ENCODE measurements around the gene SACS. TPM values are rescaled to one million over a fixed set of nuclear protein-coding genes. Genes with fewer than 3 reads are reported as not detected.
"Not testable (repeated sequence)": the region's sequence is repeated elsewhere in the genome, so short reads cannot be mapped to it uniquely, and the experiment has no call there.

Gene SACS
- total and polyA plus RNA-seq, 5 donors = 4.8 to 23.5 (median 15.0) TPM

GRCh38 chr13:23411220-23411619 lies 22.3 kb downstream of the SACS start:
- DNase-seq (no peak), ATAC-seq (no peak)
- Histone ChIP-seq H3K27ac (ENCODE audit: low read length) (no peak overlapping the region), H3K4me1 (ENCODE audit: control insufficient read depth, insufficient read depth, low read length) (no peaks in the 10 kb centered on the region), H3K27me3 (ENCODE audit: control insufficient read depth, insufficient read depth) (no peaks in the 10 kb centered on the region), H3K9me3 (ENCODE audit: control insufficient read depth, low read length) (no peaks in the 10 kb centered on the region), H3K4me3 (ENCODE audit: low read length) (no peak overlapping the region)
- 56% methylated on average over 4 of the region's 4 CpGs for WGBS
- intact Hi-C loops (cut with DNase I) = no loop called here

- ATAC-seq (no peak), DNase-seq (no peak)
- H3K9me3 ChIP-seq (ENCODE audit: control insufficient read depth, low read length) = no peaks in the 10 kb centered on the region
- intact Hi-C loops (cut with DNase I) = no loop called here
- H3K27me3 ChIP-seq (ENCODE audit: control insufficient read depth, insufficient read depth) = no peaks in the 10 kb centered on the region
- H3K4me3 ChIP-seq (ENCODE audit: low read length) = no peak overlapping the region
- no peaks in the 10 kb centered on the region for H3K4me1 ChIP-seq (ENCODE audit: control insufficient read depth, insufficient read depth, low read length)
- no peak overlapping the region for H3K27ac ChIP-seq (ENCODE audit: low read length)
- 87% methylated on average over 5 of the region's 5 CpGs for WGBS
These were observed 25.5 kb downstream of the SACS start for GRCh38 chr13:23408026-23408425.

- H3K4me3 ChIP-seq (ENCODE audit: low read length); H3K9me3 ChIP-seq (ENCODE audit: control insufficient read depth, low read length); H3K27me3 ChIP-seq (ENCODE audit: control insufficient read depth, insufficient read depth); DNase-seq; ATAC-seq; H3K27ac ChIP-seq (ENCODE audit: low read length); intact Hi-C loops (cut with DNase I); H3K4me1 ChIP-seq (ENCODE audit: control insufficient read depth, insufficient read depth, low read length): not testable (repeated sequence)
- 93% methylated on average over 2 of the region's 2 CpGs for WGBS
These were observed 32.3 kb downstream of the SACS start for GRCh38 chr13:23401156-23401555.

- ATAC-seq (no peak), DNase-seq (no peak)
- Histone ChIP-seq H3K9me3 (ENCODE audit: control insufficient read depth, low read length) (no peaks in the 10 kb centered on the region), H3K27me3 (ENCODE audit: control insufficient read depth, insufficient read depth) (no peaks in the 10 kb centered on the region), H3K27ac (ENCODE audit: low read length) (no peak overlapping the region), H3K4me1 (ENCODE audit: control insufficient read depth, insufficient read depth, low read length) (no peaks in the 10 kb centered on the region), H3K4me3 (ENCODE audit: low read length) (no peak overlapping the region)
- 86% methylated on average over 6 of the region's 6 CpGs for WGBS
- intact Hi-C loops (cut with DNase I) = no loop called here
These were observed 34.2 kb downstream of the SACS start for GRCh38 chr13:23399347-23399746.

- DNase-seq (no peak), ATAC-seq (no peak)
- Histone ChIP-seq H3K4me1 (ENCODE audit: control insufficient read depth, insufficient read depth, low read length) (no peaks in the 10 kb centered on the region), H3K27ac (ENCODE audit: low read length) (no peak overlapping the region), H3K4me3 (ENCODE audit: low read length) (no peak overlapping the region), H3K27me3 (ENCODE audit: control insufficient read depth, insufficient read depth) (no peaks in the 10 kb centered on the region), H3K9me3 (ENCODE audit: control insufficient read depth, low read length) (no peaks in the 10 kb centered on the region)
- 89% methylated on average over 4 of the region's 4 CpGs for whole genome bisulfite sequencing
- intact Hi-C loops (cut with DNase I) = no loop called here
These were observed 38.7 kb downstream of the SACS start for GRCh38 chr13:23394821-23395220.

- intact Hi-C loops (cut with DNase I) = no loop called here
- H3K27me3 ChIP-seq (ENCODE audit: control insufficient read depth, insufficient read depth) = no peaks in the 10 kb centered on the region
- 82% methylated on average over 9 of the region's 9 CpGs for WGBS
- H3K9me3 ChIP-seq (ENCODE audit: control insufficient read depth, low read length) = no peaks in the 10 kb centered on the region
- no peak overlapping the region for H3K4me3 ChIP-seq (ENCODE audit: low read length)
- DNase-seq (no peak), ATAC-seq (peak in 1 of 2 donors; percentile 23)
- no peak overlapping the region for H3K27ac ChIP-seq (ENCODE audit: low read length)
- no peaks in the 10 kb centered on the region for H3K4me1 ChIP-seq (ENCODE audit: control insufficient read depth, insufficient read depth, low read length)
These were observed 40.4 kb downstream of the SACS start for GRCh38 chr13:23392925-23393645.

- H3K4me3 ChIP-seq (ENCODE audit: low read length) = no peak overlapping the region
- H3K4me1 ChIP-seq (ENCODE audit: control insufficient read depth, insufficient read depth, low read length) = no peaks in the 10 kb centered on the region
- DNase-seq (no peak), ATAC-seq (peak in 1 of 2 donors; percentile 24)
- no peaks in the 10 kb centered on the region for H3K27me3 ChIP-seq (ENCODE audit: control insufficient read depth, insufficient read depth)
- no peak overlapping the region for H3K27ac ChIP-seq (ENCODE audit: low read length)
- intact Hi-C loops (cut with DNase I) = no loop called here
- WGBS = 68% methylated on average over 3 of the region's 3 CpGs
- no peaks in the 10 kb centered on the region for H3K9me3 ChIP-seq (ENCODE audit: control insufficient read depth, low read length)
These were observed 41.2 kb downstream of the SACS start for GRCh38 chr13:23392313-23392712.

GRCh38 chr13:23391752-23392151 lies 41.8 kb downstream of the SACS start:
- Histone ChIP-seq H3K27ac (ENCODE audit: low read length) (no peak overlapping the region), H3K27me3 (ENCODE audit: control insufficient read depth, insufficient read depth) (no peaks in the 10 kb centered on the region), H3K9me3 (ENCODE audit: control insufficient read depth, low read length) (no peaks in the 10 kb centered on the region), H3K4me1 (ENCODE audit: control insufficient read depth, insufficient read depth, low read length) (no peaks in the 10 kb centered on the region), H3K4me3 (ENCODE audit: low read length) (no peak overlapping the region)
- WGBS = 83% methylated on average over 6 of the region's 6 CpGs
- ATAC-seq (no peak), DNase-seq (no peak)
- intact Hi-C loops (cut with DNase I) = no loop called here

- H3K4me3 ChIP-seq (ENCODE audit: low read length) = no peak overlapping the region
- no peak for DNase-seq
- intact Hi-C loops (cut with DNase I) = no loop called here
- no peaks in the 10 kb centered on the region for H3K27me3 ChIP-seq (ENCODE audit: control insufficient read depth, insufficient read depth)
- no peaks in the 10 kb centered on the region for H3K9me3 ChIP-seq (ENCODE audit: control insufficient read depth, low read length)
- H3K27ac ChIP-seq (ENCODE audit: low read length) = no peak overlapping the region
- no peak for ATAC-seq
- no peaks in the 10 kb centered on the region for H3K4me1 ChIP-seq (ENCODE audit: control insufficient read depth, insufficient read depth, low read length)
- 92% methylated on average over 2 of the region's 2 CpGs for WGBS
These were observed 47.0 kb downstream of the SACS start for GRCh38 chr13:23386533-23386932.

- H3K27me3 ChIP-seq (ENCODE audit: control insufficient read depth, insufficient read depth) = no peaks in the 10 kb centered on the region
- H3K4me1 ChIP-seq (ENCODE audit: control insufficient read depth, insufficient read depth, low read length) = peaks cover 2% of the 10 kb centered on the region
- intact Hi-C loops (cut with DNase I) = no loop called here
- 95% methylated on average over 3 of the region's 3 CpGs for WGBS
- H3K27ac ChIP-seq (ENCODE audit: low read length) = no peak overlapping the region
- no peak overlapping the region for H3K4me3 ChIP-seq (ENCODE audit: low read length)
- ATAC-seq (no peak), DNase-seq (no peak)
- H3K9me3 ChIP-seq (ENCODE audit: control insufficient read depth, low read length) = no peaks in the 10 kb centered on the region
These were observed 47.6 kb downstream of the SACS start for GRCh38 chr13:23385931-23386330.

GRCh38 chr13:23384111-23384510 lies 49.4 kb downstream of the SACS start:
- no peak for ATAC-seq
- DNase-seq = no peak
- Histone ChIP-seq H3K27ac (ENCODE audit: low read length) (no peak overlapping the region), H3K4me3 (ENCODE audit: low read length) (no peak overlapping the region), H3K4me1 (ENCODE audit: control insufficient read depth, insufficient read depth, low read length) (peaks cover 2% of the 10 kb centered on the region), H3K9me3 (ENCODE audit: control insufficient read depth, low read length) (no peaks in the 10 kb centered on the region), H3K27me3 (ENCODE audit: control insufficient read depth, insufficient read depth) (no peaks in the 10 kb centered on the region)
- intact Hi-C loops (cut with DNase I) = no loop called here
- whole genome bisulfite sequencing = 89% methylated on average over 4 of the region's 4 CpGs

GRCh38 chr13:23383151-23383550 lies 50.4 kb downstream of the SACS start:
- Histone ChIP-seq H3K4me1 (ENCODE audit: control insufficient read depth, insufficient read depth, low read length) (peaks cover 2% of the 10 kb centered on the region), H3K9me3 (ENCODE audit: control insufficient read depth, low read length) (no peaks in the 10 kb centered on the region), H3K27me3 (ENCODE audit: control insufficient read depth, insufficient read depth) (no peaks in the 10 kb centered on the region), H3K4me3 (ENCODE audit: low read length) (no peak overlapping the region), H3K27ac (ENCODE audit: low read length) (no peak overlapping the region)
- 94% methylated on average over 6 of the region's 6 CpGs for WGBS
- intact Hi-C loops (cut with DNase I) = no loop called here
- DNase-seq = no peak
- no peak for ATAC-seq

Measured in right cardiac atrium (tissue), 5 donors.